Natural killer cell (primary cell): ENCODE results near the gene PDE3A. TPM values are rescaled to one million over a fixed set of nuclear protein-coding genes. Genes with fewer than 3 reads are reported as not detected.

Experiments
- ATAC-seq, 3 donors: fragments of 150-1000 bp in 2 of 3; fragments of 200-7000 bp in 1 of 3; cut with Tn5 transposase; 1 replicate in 1 of 3; 2 replicates in 2 of 3; pipeline ENCODE4 v1.10.0; 2021; ENCODE audit warnings: mild to moderate bottlenecking in 2 of 3, moderate library complexity in 2 of 3
- DNase-seq, 2 donors: peaks; one replicate each; pipeline versions ENCODE4 v3.0.0 to v3.0.0-alpha.2; 2013 to 2021; ENCODE audit warnings: mixed read lengths in 1 of 2
- H3K27ac ChIP-seq: one replicate; pipeline ENCODE4 v1.5.1; 2013; ENCODE audit warnings: mild to moderate bottlenecking, low read length
- H3K27me3 ChIP-seq: one replicate; pipeline ENCODE4 v1.6.1; 2013; ENCODE audit warnings: low read length; ENCODE audit not compliant: control insufficient read depth, insufficient read depth
- H3K36me3 ChIP-seq: one replicate; pipeline ENCODE4 v1.6.1; 2013; ENCODE audit warnings: low read length; ENCODE audit not compliant: control insufficient read depth, insufficient read depth
- H3K4me1 ChIP-seq: one replicate; pipeline ENCODE4 v1.6.1; 2013; ENCODE audit warnings: low read length; ENCODE audit not compliant: control insufficient read depth, insufficient read depth
- H3K4me3 ChIP-seq: one replicate; pipeline ENCODE4 v1.5.1; 2013; ENCODE audit warnings: low read length
- H3K9me3 ChIP-seq: one replicate; pipeline ENCODE4 v1.6.1; 2013; ENCODE audit warnings: low read length; ENCODE audit not compliant: control insufficient read depth, insufficient read depth
- H3K27ac Mint-ChIP-seq, 2 donors: one replicate each; pipeline ENCODE4 v1.8.0; 2022; ENCODE audit warnings: mild to moderate bottlenecking in 2 of 2, mixed read lengths in 2 of 2, moderate library complexity in 1 of 2
- H3K27me3 Mint-ChIP-seq, 2 donors: one replicate each; pipeline ENCODE4 v1.8.0; 2022; ENCODE audit warnings: low read depth in 2 of 2, mixed read lengths in 2 of 2
- H3K36me3 Mint-ChIP-seq: one replicate; pipeline ENCODE4 v1.8.0; 2022; ENCODE audit warnings: mixed read lengths
- H3K4me1 Mint-ChIP-seq, 2 donors: one replicate each; pipeline ENCODE4 v1.8.0; 2022; ENCODE audit warnings: mixed read lengths in 2 of 2
- H3K4me3 Mint-ChIP-seq: one replicate; pipeline ENCODE4 v1.8.0; 2022; ENCODE audit warnings: mild to moderate bottlenecking, moderate library complexity, mixed read lengths
- H3K9me3 Mint-ChIP-seq, 2 donors: one replicate each; pipeline ENCODE4 v1.8.0; 2022; ENCODE audit warnings: mixed read lengths in 2 of 2
- CTCF ChIP-seq: fragments of 200-600 bp; IDR thresholded peaks from one replicate; pipeline ENCODE4 v1.8.0; 2022; ENCODE audit warnings: antibody characterized with exemption
- WGBS: methylation state at CpG from one replicate; pipeline ENCODE4 v1.1.7; 2013; ENCODE audit warnings: missing lambda C conversion rate; ENCODE audit not compliant: insufficient coverage; 5-methylcytosine and 5-hydroxymethylcytosine counted together
- intact Hi-C: fragments of 100-400 bp; cut with micrococcal nuclease; formaldehyde crosslinking; loops from one replicate; pipeline ENCODE4 v1.14.2; 2022
- total RNA-seq, 4 donors: library from RNA; stranded (reverse); fragments of 120-200 nt in 1 of 4; gene quantifications; one replicate each; pipeline versions ENCODE4 v1.2.3 to v1.2.4, GENCODE V29; 2013 to 2022

PDE3A gene
- total RNA-seq, 3 donors from 2014 or later (not counting 1 experiment from before 2014, with no cell fraction given): 0.20 to 0.28 (median 0.27) TPM

- no peak for DNase-seq
- TF ChIP-seq CTCF: no peak
- Histone ChIP-seq H3K9me3 (no peaks in the 10 kb centered on the region), H3K36me3 (no peaks in the 10 kb centered on the region), H3K27me3 (no peaks in the 10 kb centered on the region), H3K4me3 (no peak overlapping the region), H3K4me1 (no peaks in the 10 kb centered on the region), H3K27ac (no peak overlapping the region)
- ATAC-seq: no peak
- Mint-ChIP-seq H3K9me3 (peaks cover 0 to under 1% of the 10 kb centered on the region in 2 donors), H3K27me3 (peaks cover 0 to under 1% of the 10 kb centered on the region in 2 donors), H3K27ac (no peak overlapping the region), H3K4me1 (no peaks in the 10 kb centered on the region), H3K4me3 (no peak overlapping the region), H3K36me3 (no peaks in the 10 kb centered on the region)
- intact Hi-C loops: no loop called here
- 92% methylated on average over 6 of the region's 8 CpGs for WGBS
Observed at GRCh38 chr12:20527417-20528163, 159.3 kb downstream of the PDE3A start.

GRCh38 chr12:20528208-20528607 is 159.9 kb downstream of the PDE3A start:
- H3K27ac ChIP-seq: no peak overlapping the region
- H3K9me3 ChIP-seq: no peaks in the 10 kb centered on the region
- ATAC-seq: no peak
- TF ChIP-seq CTCF: no peak
- H3K9me3 Mint-ChIP-seq: peaks cover 0 to 1% of the 10 kb centered on the region in 2 donors
- H3K27ac Mint-ChIP-seq: no peak overlapping the region
- H3K36me3 ChIP-seq: no peaks in the 10 kb centered on the region
- DNase-seq: no peak
- intact Hi-C loops: no loop called here
- 80% methylated on average over 1 of the region's 1 CpG for WGBS
- no peak overlapping the region for H3K4me3 Mint-ChIP-seq
- H3K27me3 ChIP-seq: no peaks in the 10 kb centered on the region
- H3K4me1 ChIP-seq: no peaks in the 10 kb centered on the region
- no peaks in the 10 kb centered on the region for H3K4me1 Mint-ChIP-seq
- H3K4me3 ChIP-seq: no peak overlapping the region
- no peaks in the 10 kb centered on the region for H3K27me3 Mint-ChIP-seq
- H3K36me3 Mint-ChIP-seq: no peaks in the 10 kb centered on the region

GRCh38 chr12:20546267-20546666 is 177.9 kb downstream of the PDE3A start:
- no peaks in the 10 kb centered on the region for H3K9me3 ChIP-seq
- Mint-ChIP-seq H3K27me3 (no peaks in the 10 kb centered on the region), H3K9me3 (no peaks in the 10 kb centered on the region), H3K4me1 (no peaks in the 10 kb centered on the region), H3K4me3 (no peak overlapping the region), H3K27ac (no peak overlapping the region), H3K36me3 (no peaks in the 10 kb centered on the region)
- no peaks in the 10 kb centered on the region for H3K4me1 ChIP-seq
- intact Hi-C loops: no loop called here
- H3K27me3 ChIP-seq: no peaks in the 10 kb centered on the region
- no peak for TF ChIP-seq CTCF
- no peak overlapping the region for H3K4me3 ChIP-seq
- DNase-seq (no peak), ATAC-seq (no peak)
- WGBS: 54% methylated on average over 4 of the region's 4 CpGs
- no peak overlapping the region for H3K27ac ChIP-seq
- H3K36me3 ChIP-seq: no peaks in the 10 kb centered on the region
